WERI-Rb-1 (cell line): ENCODE measurements around the gene DUXA.
"Not testable (repeated sequence)": the region's sequence is repeated elsewhere in the genome, so short reads cannot be mapped to it uniquely, and the experiment has no call there.

ENCODE experiments used
- DNase-seq: peaks from one replicate; pipeline ENCODE4 v3.0.0-alpha.2; 2020
- H3K27ac ChIP-seq: fragments of 250-450 bp; sonication (Bioruptor Pico); 2 replicates; pipeline ENCODE4 v1.5.1; 2020; ENCODE audit warnings: mild to moderate bottlenecking, moderate library complexity
- H3K27me3 ChIP-seq: fragments of 250-450 bp; sonication (Bioruptor Pico); 2 replicates; pipeline ENCODE4 v1.5.1; 2021; ENCODE audit warnings: mild to moderate bottlenecking, low read depth, moderate library complexity; ENCODE audit not compliant: insufficient read depth, severe bottlenecking
- H3K36me3 ChIP-seq: fragments of 250-450 bp; sonication (Bioruptor Pico); 2 replicates; pipeline ENCODE4 v1.5.1; 2020; ENCODE audit warnings: mild to moderate bottlenecking, moderate library complexity
- H3K4me3 ChIP-seq: 2 replicates; pipeline ENCODE4 v1.5.1; 2011; ENCODE audit warnings: low read depth, mild to moderate bottlenecking, control low read depth, low read length
- H3K9me3 ChIP-seq: fragments of 250-450 bp; sonication (Bioruptor Pico); 2 replicates; pipeline ENCODE4 v1.5.1; 2021; ENCODE audit warnings: mild to moderate bottlenecking, moderate library complexity; ENCODE audit not compliant: severe bottlenecking
- CTCF ChIP-seq: IDR thresholded peaks from 2 replicates; pipeline ENCODE4 v1.5.1; 2011; ENCODE audit warnings: low read depth, mild to moderate bottlenecking, control low read depth, inconsistent platforms, low read length

Gene DUXA

GRCh38 chr19:57167385-57167784 is at the start of gene DUXA:
DUXA (minus strand) TSS chr19:57167485; CDS start chr19:57167443, 42 bp downstream.
- DNase-seq: no peak
- Histone ChIP-seq H3K27me3 (no peaks in the 10 kb centered on the region), H3K4me3 (no peak within 1 kb of the TSS), H3K9me3 (peaks cover 6% of the 10 kb centered on the region), H3K36me3 (no peaks in the 10 kb centered on the region), H3K27ac (no peak within 1 kb of the TSS)
- TF ChIP-seq CTCF: no peak

- Histone ChIP-seq H3K9me3 (no peaks in the 10 kb centered on the region), H3K36me3 (peaks cover 51% of the 10 kb centered on the region), H3K4me3 (no peak overlapping the region), H3K27ac (no peak overlapping the region), H3K27me3 (no peaks in the 10 kb centered on the region)
- no peak for DNase-seq
- no peak for TF ChIP-seq CTCF
These were observed 44.8 kb upstream of the DUXA start for GRCh38 chr19:57212109-57212508.

GRCh38 chr19:57210381-57210780 is 43.1 kb upstream of the DUXA start:
- no peaks in the 10 kb centered on the region for H3K9me3 ChIP-seq
- H3K27me3 ChIP-seq: no peaks in the 10 kb centered on the region
- H3K36me3 ChIP-seq: peaks cover 54% of the 10 kb centered on the region
- H3K27ac ChIP-seq: no peak overlapping the region
- no peak overlapping the region for H3K4me3 ChIP-seq
- DNase-seq: no peak
- TF ChIP-seq CTCF: no peak

GRCh38 chr19:57202160-57202559 is 34.9 kb upstream of the DUXA start:
- no peak for TF ChIP-seq CTCF
- Histone ChIP-seq H3K36me3 (peaks cover 49% of the 10 kb centered on the region), H3K4me3 (no peak overlapping the region), H3K27me3 (no peaks in the 10 kb centered on the region), H3K27ac (no peak overlapping the region), H3K9me3 (no peaks in the 10 kb centered on the region)
- no peak for DNase-seq

- not testable (repeated sequence) for H3K27me3 ChIP-seq, H3K4me3 ChIP-seq, H3K9me3 ChIP-seq, DNase-seq, H3K27ac ChIP-seq
- peaks cover 67% of the 10 kb centered on the region for H3K36me3 ChIP-seq
These were observed 30.6 kb upstream of the DUXA start for GRCh38 chr19:57197874-57198273.

- no peak overlapping the region for H3K4me3 ChIP-seq
- no peak for DNase-seq
- peaks cover 16% of the 10 kb centered on the region for H3K9me3 ChIP-seq
- H3K27ac ChIP-seq: no peak overlapping the region
- H3K36me3 ChIP-seq: peaks cover 56% of the 10 kb centered on the region
- H3K27me3 ChIP-seq: no peaks in the 10 kb centered on the region
- no peak for TF ChIP-seq CTCF
These were observed 25.7 kb upstream of the DUXA start for GRCh38 chr19:57192993-57193392.
